GM19468 (cell line): ENCODE results near the gene DHRS13.

Experiments
- ATAC-seq: cut with Tn5 transposase; IDR thresholded peaks from one replicate; pipeline ENCODE4 v1.9.1; 2021; ENCODE audit warnings: mild to moderate bottlenecking, moderate library complexity, moderate number of reproducible peaks; ENCODE audit not compliant: unreplicated experiment; ENCODE audit errors: extremely low read depth

The DHRS13 gene

DNA sequence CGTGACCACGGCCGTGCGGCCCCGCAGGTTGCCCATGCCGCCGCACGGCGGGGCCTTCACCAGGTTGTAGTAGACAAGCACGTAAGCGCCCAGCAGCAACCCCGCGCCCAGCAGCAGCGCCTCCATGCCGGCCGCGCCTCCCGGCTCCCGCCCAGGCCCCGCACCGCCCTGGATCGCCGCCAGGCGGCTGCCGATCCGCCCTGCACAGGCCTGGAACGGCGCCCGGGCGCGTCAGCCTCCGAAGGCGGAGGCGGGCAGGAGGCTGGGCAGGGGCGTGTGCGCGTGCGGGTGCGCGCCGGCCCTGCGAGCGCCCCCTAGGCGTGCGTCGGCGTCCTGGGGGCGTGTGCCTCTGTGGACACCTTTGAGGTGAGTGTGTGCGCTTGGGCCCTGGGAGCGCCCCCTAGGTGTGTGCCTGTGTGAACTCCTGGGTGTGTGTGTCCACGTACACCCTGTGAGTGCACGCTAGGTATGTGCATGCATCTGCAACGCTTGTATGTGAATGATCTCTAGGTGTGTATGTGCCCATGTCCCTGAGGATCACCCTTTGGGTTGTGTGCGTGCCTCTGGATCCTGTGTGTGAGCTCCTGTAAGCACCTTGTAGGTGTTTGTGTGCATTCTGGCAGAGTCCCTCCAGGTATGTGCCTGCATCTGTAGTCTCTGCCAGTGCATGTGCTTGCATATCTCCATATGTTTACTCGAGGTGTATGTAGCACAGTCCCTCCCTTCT lies at the start of gene DHRS13:
DHRS13 (minus strand) TSS at position 261 of the 727 bp plus-strand sequence; CDS start at position 126, 135 bp downstream.
- peak; percentile 91 for ATAC-seq

DNA sequence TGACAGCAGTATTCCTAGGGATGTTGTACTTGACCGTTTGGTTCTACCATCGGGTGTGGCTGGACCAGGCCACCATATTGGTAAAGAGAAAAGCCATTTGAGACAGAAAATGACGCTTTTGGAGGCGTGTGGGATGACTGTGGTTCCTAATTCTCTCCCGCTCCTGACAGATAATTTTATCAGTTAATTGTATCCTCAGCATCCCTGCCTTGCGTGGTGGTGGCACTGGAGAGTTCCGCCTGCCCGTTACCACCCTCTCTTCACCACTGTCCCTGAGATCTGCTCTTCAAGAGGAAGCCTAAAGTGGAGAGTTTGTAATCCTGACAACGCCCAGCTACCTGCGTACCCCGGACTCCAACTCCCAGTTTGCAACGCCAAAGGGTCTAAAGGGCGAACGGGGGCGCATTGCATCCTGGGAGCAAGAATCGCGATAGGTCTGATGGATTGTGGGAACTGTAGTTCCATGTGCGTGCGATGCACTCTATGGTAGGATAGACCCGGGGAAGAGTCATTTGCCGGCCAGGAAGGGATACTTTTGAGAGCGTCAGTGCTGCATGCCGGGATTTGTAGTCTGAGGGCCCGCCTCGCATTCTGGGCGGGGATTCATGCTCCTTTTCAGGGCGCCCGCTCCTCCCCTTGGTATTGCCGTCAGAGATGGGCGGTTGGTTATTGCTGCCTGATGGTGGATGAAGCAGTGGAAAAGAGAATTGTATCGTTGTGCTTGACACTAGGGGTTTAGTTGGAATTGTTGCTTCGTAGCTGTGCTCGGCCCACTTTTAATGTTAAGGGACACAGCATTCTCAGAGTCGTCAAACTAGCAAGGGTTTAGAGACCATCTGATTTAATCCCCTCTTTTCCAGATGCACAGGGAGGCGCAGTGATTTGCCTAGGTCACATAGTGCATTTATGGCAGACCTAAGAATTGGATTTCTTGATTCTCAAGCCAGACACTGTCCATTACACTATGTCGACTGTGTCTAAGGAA lies 49.4 kb upstream of the DHRS13 start:
- ATAC-seq, result peak; percentile 20

DNA sequence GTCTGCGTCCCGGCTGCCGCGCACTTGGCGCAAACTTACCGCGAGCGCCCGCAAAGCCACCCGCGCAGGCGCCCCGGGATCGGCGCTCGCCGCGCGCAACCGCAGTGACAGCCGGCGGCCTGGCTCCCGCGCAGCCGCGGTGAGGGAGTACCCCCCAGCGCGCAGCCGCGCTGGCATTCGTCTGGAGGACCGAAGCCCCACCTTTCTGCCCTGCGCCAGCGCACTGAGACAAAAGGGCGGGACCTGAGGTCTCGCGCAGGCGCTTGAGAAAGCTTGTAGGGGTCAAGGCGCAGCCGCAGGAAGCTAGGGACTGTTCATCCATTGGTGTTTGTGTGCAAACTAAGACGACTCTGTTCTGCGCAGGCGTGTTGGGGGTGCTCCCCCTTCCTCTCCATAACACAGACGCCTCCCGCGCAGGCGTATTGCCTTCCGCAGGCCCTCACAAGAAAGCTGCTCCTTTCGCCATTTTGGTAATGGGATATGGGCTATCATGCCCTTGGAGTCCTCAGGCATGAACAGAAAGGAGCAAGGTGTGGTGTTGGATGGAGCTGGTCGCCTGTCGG lies 48.6 kb upstream of the DHRS13 start, which contains the start of gene PHF12:
PHF12 (minus strand) TSS at position 91 of the 563 bp plus-strand sequence. CDS start 558 bp downstream, outside the sequence.
- ATAC-seq, result peak; percentile 53

DNA sequence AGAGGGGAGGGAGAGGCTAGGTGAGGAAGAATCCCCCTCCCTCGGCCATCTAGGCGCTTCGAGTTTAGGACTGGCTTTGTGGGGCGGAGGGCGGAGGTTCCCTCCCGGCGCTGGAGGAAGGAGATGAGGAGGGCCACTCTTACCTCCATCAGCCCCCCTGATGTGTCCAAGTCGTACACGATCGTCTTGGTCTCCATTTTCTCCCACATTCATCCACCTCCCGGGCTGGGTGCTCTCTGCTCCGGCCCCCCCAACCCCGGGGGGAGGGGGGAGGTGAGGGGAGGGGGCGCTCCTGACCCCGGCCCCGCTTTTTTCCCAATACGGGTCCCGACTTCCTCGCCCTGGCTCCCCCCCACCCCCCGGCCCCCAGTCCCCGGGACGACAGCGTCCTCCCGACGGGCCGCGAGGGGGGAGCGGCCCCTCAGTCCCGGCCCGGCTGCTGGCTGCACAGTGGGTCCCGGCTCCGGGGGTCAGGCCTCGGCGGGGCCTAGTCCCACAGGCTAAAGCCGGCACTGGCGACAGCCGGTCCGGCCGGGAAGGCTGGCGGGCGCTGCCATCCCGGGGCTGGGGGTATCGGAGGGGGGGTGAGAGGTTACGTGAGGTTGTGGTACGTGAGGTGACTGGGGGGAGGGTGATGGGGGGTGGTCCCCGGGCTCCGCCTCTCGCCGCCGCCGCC lies 48.0 kb upstream of the DHRS13 start:
- ATAC-seq, result no peak

DNA sequence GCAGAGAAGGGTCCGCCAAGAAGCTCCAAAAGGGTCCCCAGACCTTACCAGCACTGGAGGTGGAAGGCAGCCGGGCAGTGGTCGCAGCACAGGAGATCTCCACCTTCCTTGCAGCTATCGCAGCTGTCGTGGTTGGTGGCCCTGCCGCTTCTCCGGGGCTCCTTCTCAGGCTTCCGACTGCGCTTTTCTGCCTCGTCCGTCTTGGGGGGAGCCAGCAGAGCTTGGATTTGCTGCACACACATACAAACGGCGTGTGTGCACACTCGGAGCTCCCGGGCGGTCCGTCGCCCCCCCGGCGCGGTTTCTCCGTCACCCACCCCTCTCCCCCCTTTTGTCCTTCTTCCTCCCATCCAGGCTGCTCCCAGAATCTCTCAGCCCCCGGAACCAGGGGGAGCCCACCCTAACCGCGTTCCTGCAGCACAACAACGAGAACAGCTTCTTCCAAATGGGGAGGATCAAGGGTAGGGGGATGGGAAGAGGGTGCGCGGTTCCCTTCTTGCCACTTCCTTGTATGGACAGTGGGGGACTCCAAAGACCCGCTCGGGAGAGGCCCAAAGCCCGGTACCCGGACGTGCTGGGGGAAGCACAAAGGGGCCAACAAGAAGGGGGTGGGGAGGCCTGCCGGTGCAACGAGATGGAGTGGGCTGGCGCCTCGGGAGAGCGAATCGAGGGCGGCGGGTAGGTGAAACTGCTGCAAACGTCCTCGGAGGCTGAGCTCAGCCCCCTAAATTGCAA lies 47.3 kb upstream of the DHRS13 start:
- ATAC-seq, result no peak

- ATAC-seq, result no peak
Observed at GRCh38 chr17:28949185-28950016, 46.5 kb upstream of the DHRS13 start.

DNA sequence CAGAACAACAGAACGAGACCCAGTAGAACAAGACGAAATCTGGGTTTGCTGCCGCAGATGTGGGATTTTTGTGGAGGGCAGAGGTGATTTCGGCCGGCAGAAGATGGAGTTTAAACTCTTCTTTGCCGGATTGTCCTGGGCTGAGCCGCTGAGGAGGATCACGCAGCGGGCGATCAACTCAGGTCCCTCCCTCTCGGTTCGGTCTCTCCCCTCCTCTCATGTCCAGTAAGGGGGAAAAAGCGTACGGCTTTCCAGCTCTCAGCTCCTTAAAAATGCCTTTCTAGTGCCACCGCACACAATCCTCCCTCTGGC lies 46.0 kb upstream of the DHRS13 start:
- no peak for ATAC-seq

- no peak for ATAC-seq
Observed at GRCh38 chr17:28948342-28948741, 45.5 kb upstream of the DHRS13 start.

DNA sequence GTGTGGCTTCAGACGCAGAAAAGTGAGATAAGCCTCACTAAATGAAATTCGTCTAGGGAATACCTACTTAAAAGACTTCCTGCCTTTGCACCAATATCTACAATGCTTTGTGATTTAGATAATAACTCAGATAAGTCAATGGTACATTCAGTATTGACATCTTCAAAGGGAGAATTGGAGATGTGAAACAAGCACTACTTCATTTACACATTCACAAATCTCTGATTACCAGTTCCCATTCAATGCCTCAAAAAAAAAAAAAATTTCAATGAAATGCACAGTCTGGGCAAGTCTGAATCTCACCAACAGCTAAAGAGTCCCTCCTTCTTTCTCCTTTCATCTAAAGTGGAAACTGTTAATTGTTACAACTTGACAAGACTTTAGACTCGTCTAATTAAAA lies 44.8 kb upstream of the DHRS13 start:
- ATAC-seq, result no peak

GRCh38 chr17:28946239-28946638 lies 43.4 kb upstream of the DHRS13 start:
- no peak for ATAC-seq

DNA sequence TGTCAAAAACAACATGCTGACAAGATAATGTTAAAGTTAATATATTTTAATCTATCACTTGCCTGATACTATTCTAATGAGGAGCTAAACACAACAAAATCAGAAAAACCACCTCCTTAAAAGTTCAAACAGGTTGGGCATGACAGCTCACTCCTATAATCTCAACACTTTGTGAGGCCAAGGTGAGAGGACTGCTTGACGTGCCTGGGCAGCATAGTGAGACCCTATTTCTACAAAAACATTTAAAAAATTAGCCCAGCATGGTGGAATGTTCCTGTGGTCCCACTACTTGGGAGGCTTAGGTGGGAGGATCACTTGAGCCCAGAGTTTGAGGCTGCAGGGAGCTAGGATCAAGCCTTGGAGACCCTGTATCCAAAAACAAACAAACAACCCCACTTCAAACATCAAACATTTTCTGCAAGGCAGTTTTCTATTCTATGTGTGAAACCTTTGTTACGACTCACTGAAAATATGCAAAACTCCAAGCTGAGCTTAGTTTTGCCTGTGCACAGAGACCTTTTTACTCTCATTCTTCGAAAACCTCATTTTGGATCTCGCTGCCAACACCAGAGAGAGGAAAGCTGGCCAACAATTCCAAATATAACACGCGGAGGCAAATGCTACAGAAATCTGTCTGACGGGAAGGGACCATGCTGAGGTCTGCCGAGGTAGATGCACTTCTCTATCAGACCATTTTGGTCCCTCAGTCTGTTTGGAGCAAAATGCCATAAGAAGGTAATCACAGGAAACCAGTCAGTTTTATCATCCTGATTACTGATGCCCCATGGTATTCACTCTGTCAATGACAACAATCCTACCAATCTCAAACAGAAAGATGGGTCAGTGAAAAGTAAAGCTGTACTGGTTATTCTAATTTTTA lies 42.2 kb upstream of the DHRS13 start:
- ATAC-seq, result no peak

- no peak for ATAC-seq
Observed at GRCh38 chr17:28944343-28944742, 41.5 kb upstream of the DHRS13 start.

DNA sequence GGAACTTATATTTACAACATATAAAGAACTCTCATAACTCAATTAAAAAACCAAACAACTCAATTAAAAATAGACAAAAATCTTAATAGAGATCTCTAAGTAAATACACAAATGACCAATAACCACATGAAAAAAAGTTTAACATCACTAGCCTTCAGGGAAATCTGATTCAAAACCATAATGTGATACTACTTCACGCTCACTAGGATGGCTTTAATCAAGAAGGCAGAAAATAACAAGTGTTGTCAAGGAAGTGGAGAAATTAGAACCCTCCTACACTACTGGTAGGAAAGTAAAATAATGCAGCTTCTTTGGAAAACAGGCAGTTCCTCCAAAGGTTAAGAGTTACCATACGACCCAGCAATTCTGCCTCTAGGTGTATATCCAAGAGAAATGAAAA lies 40.0 kb upstream of the DHRS13 start:
- no peak for ATAC-seq

DNA sequence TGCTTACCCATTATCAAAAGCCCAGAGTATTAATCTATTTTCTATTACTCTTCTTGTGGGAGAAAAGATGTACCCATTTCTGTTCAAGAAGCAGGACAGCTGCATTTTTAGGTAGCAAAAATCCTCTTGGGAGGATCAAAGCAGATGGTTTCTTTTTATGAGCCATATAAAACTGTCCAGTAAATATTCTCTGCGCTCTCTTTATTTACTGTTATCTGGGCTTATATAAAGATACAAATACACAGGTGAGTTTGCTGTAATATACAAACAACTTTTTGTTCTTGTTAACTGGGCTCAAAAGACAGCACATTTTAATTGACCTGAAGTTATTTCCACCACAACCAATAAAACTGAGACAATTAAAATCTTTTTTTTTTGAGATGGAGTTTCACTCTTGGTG lies 38.4 kb upstream of the DHRS13 start:
- no peak for ATAC-seq

- ATAC-seq, result no peak
Observed at GRCh38 chr17:28940675-28941074, 37.8 kb upstream of the DHRS13 start.

DNA sequence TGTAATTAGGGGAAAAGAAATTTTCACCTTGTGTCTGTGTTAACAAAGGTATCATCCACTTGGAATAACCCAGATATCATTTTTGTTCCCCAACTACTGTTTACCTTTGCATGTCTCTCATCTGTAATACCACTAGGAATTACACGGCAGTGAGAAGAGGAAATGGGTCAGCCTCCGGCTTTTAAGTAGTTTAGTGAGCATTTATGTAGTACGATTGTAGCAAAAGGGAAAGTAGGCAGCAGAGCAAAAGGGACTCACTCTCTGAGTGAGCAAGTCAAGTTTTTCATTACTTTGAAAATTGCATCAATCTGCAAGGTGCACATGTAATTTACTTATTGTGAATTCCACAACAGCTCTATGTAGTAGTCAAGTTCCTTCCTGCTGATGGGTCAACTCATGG lies 37.3 kb upstream of the DHRS13 start:
- no peak for ATAC-seq

DNA sequence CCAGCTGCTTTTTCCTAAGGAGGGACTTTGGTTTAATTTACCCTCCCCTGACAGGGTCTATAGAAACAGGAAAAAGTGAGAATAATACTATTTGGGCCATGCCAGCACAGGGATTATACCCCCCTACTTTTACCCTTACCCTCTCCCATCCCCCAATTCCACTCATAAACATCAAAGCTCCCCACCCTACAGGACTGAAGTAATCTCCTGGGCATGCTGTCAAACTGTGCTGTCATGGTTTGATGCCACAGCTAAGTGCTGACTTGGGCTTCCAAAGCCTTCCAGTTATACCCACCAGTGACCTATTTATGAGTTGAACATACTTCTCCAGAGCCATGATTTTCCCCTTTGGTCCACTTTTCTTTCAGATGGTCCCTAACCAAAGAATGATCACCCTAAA lies 35.7 kb upstream of the DHRS13 start:
- no peak for ATAC-seq
